GM21367 (cell line): ENCODE results near the gene ABCD1.
"Not testable (repeated sequence)": the region's sequence is repeated elsewhere in the genome, so short reads cannot be mapped to it uniquely, and the experiment has no call there.

Source experiments
- ATAC-seq: cut with Tn5 transposase; IDR thresholded peaks from one replicate; pipeline ENCODE4 v1.9.1; 2021; ENCODE audit not compliant: unreplicated experiment

ABCD1 gene

DNA sequence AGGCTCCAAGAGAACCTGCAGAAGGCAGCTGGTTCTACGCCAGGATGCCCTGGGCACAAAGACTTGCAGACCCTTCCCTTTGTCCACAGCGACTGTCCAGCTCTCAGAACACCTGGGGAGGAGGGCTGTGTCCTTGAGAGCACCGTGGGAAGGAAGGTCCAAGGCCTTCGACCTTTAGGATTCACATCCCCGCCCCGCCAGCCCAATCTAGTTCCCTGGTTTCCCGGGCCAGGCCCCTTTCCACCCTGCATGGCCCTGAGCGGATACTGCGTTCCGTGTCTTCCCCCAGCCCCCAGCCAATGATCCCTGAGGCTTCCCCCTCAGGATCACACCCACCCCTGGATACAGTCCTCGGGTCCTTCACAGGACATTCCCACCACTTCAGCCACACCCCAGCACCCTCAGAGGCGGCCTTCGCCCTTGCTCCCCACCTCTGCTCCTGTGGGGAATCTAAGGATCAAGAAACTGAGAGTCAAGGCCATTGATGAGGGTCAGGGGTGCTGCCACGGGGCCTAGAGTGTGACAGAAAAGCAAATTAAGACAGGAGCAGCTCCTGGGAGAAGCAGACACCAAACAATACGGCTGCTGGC, 9.1 kb downstream of the ABCD1 start:
- ATAC-seq, result no peak

- ATAC-seq, result no peak
Measured at GRCh38 chrX:153734871-153735270, 10.2 kb downstream of the ABCD1 start.

DNA sequence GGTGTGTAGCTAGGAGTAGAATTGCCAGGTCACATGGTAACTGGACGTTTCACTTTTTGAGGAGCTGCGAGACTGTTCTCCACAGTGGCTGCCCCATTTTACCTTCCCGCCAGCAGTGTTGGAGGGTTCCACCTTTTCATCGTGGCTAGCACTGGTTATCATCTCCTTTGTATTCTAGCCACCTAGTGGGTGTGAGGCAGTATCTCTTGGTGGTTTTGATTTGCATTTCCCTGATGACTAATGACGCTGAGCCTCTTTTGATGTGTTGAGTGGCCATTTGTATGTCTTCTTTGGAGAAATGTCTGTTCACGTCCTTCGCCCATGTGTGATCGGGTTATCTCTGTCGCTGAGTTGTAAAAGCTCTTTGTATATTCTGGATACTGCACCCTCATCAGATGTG, 10.6 kb downstream of the ABCD1 start:
- ATAC-seq, result no peak

- ATAC-seq, result no peak
Measured at GRCh38 chrX:153736071-153736820, 11.6 kb downstream of the ABCD1 start.

DNA sequence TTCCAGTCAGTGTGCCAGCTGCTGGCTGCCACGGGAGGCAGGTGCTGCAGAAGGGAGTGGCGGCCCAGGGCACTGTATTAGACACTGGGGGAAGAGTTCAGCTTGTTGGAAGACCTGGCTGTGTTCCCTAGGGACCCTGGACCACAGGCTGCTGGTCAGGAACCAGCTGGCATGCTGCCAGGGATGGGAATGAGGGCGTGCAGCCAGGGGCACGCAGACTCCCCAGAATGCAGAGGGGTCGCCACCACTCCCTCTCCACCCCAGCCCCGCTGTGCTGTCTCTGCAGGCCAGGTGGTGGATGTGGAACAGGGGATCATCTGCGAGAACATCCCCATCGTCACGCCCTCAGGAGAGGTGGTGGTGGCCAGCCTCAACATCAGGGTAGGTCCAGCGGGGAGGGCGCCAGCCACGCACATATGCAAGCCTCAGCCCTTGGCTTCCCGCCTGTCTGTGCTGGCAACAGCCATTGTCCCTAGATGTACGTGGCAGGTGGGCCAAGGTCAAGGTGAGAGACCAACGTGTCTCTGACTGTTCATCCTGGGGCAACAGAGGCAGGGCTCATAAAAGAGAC, 12.3 kb downstream of the ABCD1 start:
- ATAC-seq, result no peak

DNA sequence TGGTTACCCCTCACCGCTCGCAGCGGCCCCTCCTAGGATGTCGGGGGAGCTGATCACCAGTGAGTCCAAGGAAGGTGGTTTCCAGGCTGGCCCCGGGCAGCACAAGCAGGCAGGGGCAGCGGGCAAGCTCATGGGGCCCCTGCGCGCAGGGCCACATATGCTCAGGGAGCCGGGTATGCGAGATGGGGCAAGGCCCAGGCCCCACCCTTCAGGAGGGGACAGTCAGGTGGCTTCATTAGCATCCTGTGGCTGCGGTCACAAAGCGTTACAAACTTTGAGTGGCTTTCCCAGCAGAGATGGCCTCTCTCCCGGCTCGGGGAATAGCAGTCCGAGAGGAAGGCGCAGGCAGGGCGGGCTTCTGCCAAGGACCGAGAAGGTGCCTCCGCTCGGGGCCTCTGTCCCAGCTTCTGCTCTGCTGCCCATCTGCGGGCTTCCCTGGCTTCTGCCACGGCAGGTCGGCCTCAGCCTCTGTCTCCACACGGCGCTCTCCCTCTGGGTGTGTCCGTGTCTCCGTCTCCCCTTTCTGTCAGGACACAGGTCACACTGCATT, 13.5 kb downstream of the ABCD1 start:
- ATAC-seq, result no peak

GRCh38 chrX:153739754-153740486, 15.3 kb downstream of the ABCD1 start:
- ATAC-seq, result no peak

DNA sequence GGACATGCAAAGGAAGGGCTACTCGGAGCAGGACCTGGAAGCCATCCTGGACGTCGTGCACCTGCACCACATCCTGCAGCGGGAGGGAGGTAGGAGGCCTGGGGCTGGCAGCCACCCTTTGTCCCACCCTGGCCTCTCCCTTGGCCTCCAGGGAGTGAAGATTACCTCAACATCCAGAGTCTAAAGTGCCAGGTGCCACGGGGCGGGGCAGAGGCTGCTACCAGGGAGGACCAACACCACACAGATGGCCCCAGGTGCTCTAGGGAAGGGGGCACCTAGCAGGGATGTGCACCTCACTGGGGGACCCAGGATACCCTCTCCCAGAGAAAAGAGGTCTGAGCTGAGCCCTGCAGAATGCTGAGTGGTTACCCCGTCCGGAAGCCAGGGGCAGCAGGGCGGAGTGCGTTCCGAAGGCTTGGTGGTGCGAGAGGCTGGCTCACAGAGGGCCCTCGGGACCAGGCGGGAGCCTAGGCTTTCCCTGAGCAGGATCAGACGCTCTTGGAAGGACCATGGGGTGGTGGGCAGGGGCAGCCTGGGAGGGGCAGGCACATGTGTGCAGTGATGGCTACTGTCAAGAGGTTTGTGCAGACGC, 16.1 kb downstream of the ABCD1 start:
- ATAC-seq, result no peak

DNA sequence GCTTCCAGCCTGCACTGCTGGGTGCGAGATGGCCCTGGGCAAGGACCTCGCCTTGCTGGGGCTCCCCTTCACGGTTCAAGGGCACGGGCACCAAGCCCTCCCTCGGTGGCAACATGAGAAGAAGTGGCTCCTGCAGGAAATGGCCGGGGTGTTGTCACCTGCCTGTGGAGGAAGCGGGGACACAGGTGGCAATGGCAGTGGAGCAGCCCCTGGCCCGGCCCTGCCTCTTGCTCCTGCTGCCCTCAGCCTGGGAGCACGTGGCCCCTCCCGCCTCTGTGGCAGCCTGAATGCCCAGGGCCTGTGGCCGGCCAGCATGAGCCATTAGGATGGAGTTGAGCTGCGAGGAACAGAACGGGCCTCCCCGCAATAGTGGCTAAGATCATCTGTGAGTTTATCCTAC, 16.8 kb downstream of the ABCD1 start:
- no peak for ATAC-seq

- not testable (repeated sequence) for ATAC-seq
Measured at GRCh38 chrX:153742111-153742510, 17.5 kb downstream of the ABCD1 start.

- not testable (repeated sequence) for ATAC-seq
Measured at GRCh38 chrX:153742796-153743467, 18.3 kb downstream of the ABCD1 start.

DNA sequence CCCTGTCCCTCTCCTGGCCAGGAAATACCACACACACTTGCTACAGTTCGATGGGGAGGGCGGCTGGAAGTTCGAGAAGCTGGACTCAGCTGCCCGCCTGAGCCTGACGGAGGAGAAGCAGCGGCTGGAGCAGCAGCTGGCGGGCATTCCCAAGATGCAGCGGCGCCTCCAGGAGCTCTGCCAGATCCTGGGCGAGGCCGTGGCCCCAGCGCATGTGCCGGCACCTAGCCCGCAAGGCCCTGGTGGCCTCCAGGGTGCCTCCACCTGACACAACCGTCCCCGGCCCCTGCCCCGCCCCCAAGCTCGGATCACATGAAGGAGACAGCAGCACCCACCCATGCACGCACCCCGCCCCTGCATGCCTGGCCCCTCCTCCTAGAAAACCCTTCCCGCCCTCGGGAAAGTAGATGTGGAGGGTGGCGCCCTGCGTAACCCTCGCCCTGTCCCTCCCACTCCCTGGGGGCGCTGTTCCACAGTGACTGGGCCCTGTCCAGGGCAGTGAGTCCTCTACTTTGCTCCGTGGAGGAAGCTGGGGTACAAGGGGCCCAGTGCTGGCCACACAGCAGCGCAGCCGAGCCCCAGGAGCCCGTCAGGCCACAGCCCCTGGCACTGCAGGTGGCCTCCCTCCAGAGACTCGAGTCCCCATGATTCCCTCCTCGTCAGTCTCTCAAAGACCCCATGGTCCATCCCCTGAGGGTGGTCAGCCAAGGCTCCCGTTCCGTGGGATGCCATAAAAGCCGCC, 19.0 kb downstream of the ABCD1 start:
- not testable (repeated sequence) for ATAC-seq

- ATAC-seq, result no peak
Measured at GRCh38 chrX:153744210-153745066, 19.8 kb downstream of the ABCD1 start.

- ATAC-seq, result not testable (repeated sequence)
Measured at GRCh38 chrX:153745067-153745433, 20.4 kb downstream of the ABCD1 start.

- ATAC-seq, result no peak
Measured at GRCh38 chrX:153746359-153746758, 21.7 kb downstream of the ABCD1 start.

- not testable (repeated sequence) for ATAC-seq
Measured at GRCh38 chrX:153746991-153747390, 22.3 kb downstream of the ABCD1 start.

GRCh38 chrX:153749017-153749416, 24.4 kb downstream of the ABCD1 start:
- not testable (repeated sequence) for ATAC-seq

DNA sequence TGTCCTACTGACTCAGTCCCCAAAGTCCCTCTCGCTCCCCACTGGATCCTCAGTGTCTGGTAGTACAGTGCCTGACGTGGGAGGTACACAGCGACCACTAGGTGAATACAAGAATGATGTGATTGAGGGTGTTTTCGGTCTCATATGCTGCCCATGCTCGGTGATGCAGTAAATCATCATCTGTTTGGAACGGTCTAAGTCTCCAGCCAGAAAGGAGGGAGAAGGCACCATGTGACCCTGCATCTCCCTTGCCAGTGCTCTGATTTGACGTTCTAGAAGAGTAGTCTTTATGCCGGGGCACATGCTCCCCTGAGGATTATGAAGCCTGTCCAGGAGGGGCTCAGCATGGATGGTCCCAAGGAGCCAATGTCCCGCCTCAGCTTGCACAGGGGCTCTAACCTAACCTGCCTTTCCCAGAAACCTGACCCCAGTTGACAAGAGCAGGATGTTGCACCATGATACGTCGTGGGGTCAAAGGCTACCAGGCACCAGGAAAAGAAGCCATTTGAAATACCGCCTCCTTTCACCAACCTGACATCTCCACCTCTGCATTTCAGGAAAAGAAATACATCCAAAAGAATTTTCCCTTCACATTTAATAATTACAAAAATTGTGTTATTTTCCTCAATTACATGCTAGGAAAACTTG, 25.6 kb downstream of the ABCD1 start:
- ATAC-seq, result no peak
